ENCODE data around the gene GIMAP5.

Gene GIMAP5

GRCh38 chr7:150716368-150716767 is 20.9 kb upstream of the GIMAP5 start, which contains the start of gene GIMAP1:
TSS of gene GIMAP1 (plus strand) at chr7:150716613. CDS start at chr7:150719048, 2,435 bp downstream.
- no peaks in the 10 kb centered on the region for H3K27me3 ChIP-seq (replicated peaks; ENCODE audit: insufficient read depth, low read length)
- no peak within 1 kb of the TSS for H3K27ac ChIP-seq (ENCODE audit: low read length)
- no peaks in the 10 kb centered on the region for H3F3A ChIP-seq (ENCODE audit: insufficient read depth, low read length)
- no peak within 1 kb of the TSS for H3K4me2 ChIP-seq (ENCODE audit: low read depth, low read length)
- H3K9me2 ChIP-seq (replicated peaks; ENCODE audit: insufficient read depth, low read length): no peaks in the 10 kb centered on the region
- H4K20me1 ChIP-seq (ENCODE audit: insufficient read depth, low read length): no peaks in the 10 kb centered on the region
- no peak within 1 kb of the TSS for H2AFZ ChIP-seq (ENCODE audit: low read length)
- no peak within 1 kb of the TSS for H3K9ac ChIP-seq (ENCODE audit: low read length)
- H3K4me1 ChIP-seq (ENCODE audit: low read length): no peaks in the 10 kb centered on the region
- TF ChIP-seq EZH2phosphoT487 (IDR thresholded peaks at IDR 0.05; ENCODE audit: low read length): no peak
- no peak for TF ChIP-seq EZH2 (optimal IDR thresholded peaks at IDR 0.05; ENCODE audit: low read depth, low read length)
- no peak for TF ChIP-seq CTCF (IDR thresholded peaks at IDR 0.05; ENCODE audit: low read length)
- H3K4me3 ChIP-seq (ENCODE audit: low read length): no peak within 1 kb of the TSS
- no peaks in the 10 kb centered on the region for H3K36me3 ChIP-seq (replicated peaks; ENCODE audit: insufficient read depth, low read length)
- H3K79me2 ChIP-seq (ENCODE audit: low read length): no peaks in the 10 kb centered on the region
- H3K9me3 ChIP-seq (replicated peaks; ENCODE audit: insufficient read depth, low read length): no peaks in the 10 kb centered on the region
- no peak for DNase-seq

GRCh38 chr7:150716939-150717338 is 20.3 kb upstream of the GIMAP5 start:
- Histone ChIP-seq H3K27me3 (replicated peaks; ENCODE audit: insufficient read depth, low read length) (no peaks in the 10 kb centered on the region), H3K9ac (ENCODE audit: low read length) (no peak overlapping the region), H3K4me2 (ENCODE audit: low read depth, low read length) (no peak overlapping the region), H3K79me2 (ENCODE audit: low read length) (no peaks in the 10 kb centered on the region), H3K27ac (ENCODE audit: low read length) (no peak overlapping the region), H4K20me1 (ENCODE audit: insufficient read depth, low read length) (no peaks in the 10 kb centered on the region), H3K36me3 (replicated peaks; ENCODE audit: insufficient read depth, low read length) (no peaks in the 10 kb centered on the region), H3K4me1 (ENCODE audit: low read length) (no peaks in the 10 kb centered on the region), H3K9me3 (replicated peaks; ENCODE audit: insufficient read depth, low read length) (no peaks in the 10 kb centered on the region), H3F3A (ENCODE audit: insufficient read depth, low read length) (no peaks in the 10 kb centered on the region), H3K9me2 (replicated peaks; ENCODE audit: insufficient read depth, low read length) (no peaks in the 10 kb centered on the region), H3K4me3 (ENCODE audit: low read length) (no peak overlapping the region), H2AFZ (ENCODE audit: low read length) (no peak overlapping the region)
- TF ChIP-seq EZH2phosphoT487 (IDR thresholded peaks at IDR 0.05; ENCODE audit: low read length) (no peak), CTCF (IDR thresholded peaks at IDR 0.05; ENCODE audit: low read length) (no peak), EZH2 (optimal IDR thresholded peaks at IDR 0.05; ENCODE audit: low read depth, low read length) (no peak)
- DNase-seq: no peak

- no peaks in the 10 kb centered on the region for H3K27me3 ChIP-seq (replicated peaks; ENCODE audit: insufficient read depth, low read length)
- no peak overlapping the region for H3K27ac ChIP-seq (ENCODE audit: low read length)
- no peaks in the 10 kb centered on the region for H3K79me2 ChIP-seq (ENCODE audit: low read length)
- no peaks in the 10 kb centered on the region for H3K36me3 ChIP-seq (replicated peaks; ENCODE audit: insufficient read depth, low read length)
- TF ChIP-seq EZH2phosphoT487 (IDR thresholded peaks at IDR 0.05; ENCODE audit: low read length) (no peak), EZH2 (optimal IDR thresholded peaks at IDR 0.05; ENCODE audit: low read depth, low read length) (no peak), CTCF (IDR thresholded peaks at IDR 0.05; ENCODE audit: low read length) (no peak)
- no peaks in the 10 kb centered on the region for H3F3A ChIP-seq (ENCODE audit: insufficient read depth, low read length)
- H3K4me1 ChIP-seq (ENCODE audit: low read length): no peaks in the 10 kb centered on the region
- H2AFZ ChIP-seq (ENCODE audit: low read length): no peak overlapping the region
- no peak overlapping the region for H3K4me3 ChIP-seq (ENCODE audit: low read length)
- H3K9me3 ChIP-seq (replicated peaks; ENCODE audit: insufficient read depth, low read length): no peaks in the 10 kb centered on the region
- no peak overlapping the region for H3K9ac ChIP-seq (ENCODE audit: low read length)
- DNase-seq: no peak
- no peaks in the 10 kb centered on the region for H3K9me2 ChIP-seq (replicated peaks; ENCODE audit: insufficient read depth, low read length)
- H3K4me2 ChIP-seq (ENCODE audit: low read depth, low read length): no peak overlapping the region
- no peaks in the 10 kb centered on the region for H4K20me1 ChIP-seq (ENCODE audit: insufficient read depth, low read length)
These were observed 19.3 kb upstream of the GIMAP5 start for GRCh38 chr7:150717814-150718420.

Data from MM.1S (cell line).